ENCODE results near the gene TOP1.
A peak's percentile ranks its signal among the peaks of the same experiment; 100 is the strongest.

TOP1 gene

GRCh38 chr20:41094353-41095055 is 65.9 kb downstream of the TOP1 start:
- no peak overlapping the region for H3K4me3 ChIP-seq (ENCODE audit: severe bottlenecking)
- no peak for DNase-seq (ENCODE audit: low spot score)
- no peak for TF ChIP-seq CTCF (IDR thresholded peaks at IDR 0.05; ENCODE audit: poor library complexity, severe bottlenecking)
- H3K4me1 ChIP-seq (ENCODE audit: insufficient read depth, poor library complexity, severe bottlenecking) = no peaks in the 10 kb centered on the region
- H3K9me3 ChIP-seq (ENCODE audit: severe bottlenecking) = no peaks in the 10 kb centered on the region
- no peaks in the 10 kb centered on the region for H3K27me3 ChIP-seq (ENCODE audit: insufficient read depth, poor library complexity, severe bottlenecking)
- peaks cover 100% of the 10 kb centered on the region for H3K36me3 ChIP-seq (ENCODE audit: low read depth)
- H3K27ac ChIP-seq (ENCODE audit: poor library complexity, severe bottlenecking) = peak overlapping the region; percentile 8
- peak; percentile 47 for ATAC-seq (ENCODE audit: low read depth)

GRCh38 chr20:41095110-41095969 is 66.7 kb downstream of the TOP1 start:
- H3K9me3 ChIP-seq (ENCODE audit: severe bottlenecking) = no peaks in the 10 kb centered on the region
- H3K4me1 ChIP-seq (ENCODE audit: insufficient read depth, poor library complexity, severe bottlenecking) = no peaks in the 10 kb centered on the region
- H3K36me3 ChIP-seq (ENCODE audit: low read depth) = peaks cover 100% of the 10 kb centered on the region
- no peaks in the 10 kb centered on the region for H3K27me3 ChIP-seq (ENCODE audit: insufficient read depth, poor library complexity, severe bottlenecking)
- no peak overlapping the region for H3K4me3 ChIP-seq (ENCODE audit: severe bottlenecking)
- no peak for DNase-seq (ENCODE audit: low spot score)
- peak; percentile 100 for TF ChIP-seq CTCF (IDR thresholded peaks at IDR 0.05; ENCODE audit: poor library complexity, severe bottlenecking)
- peak overlapping the region; percentile 8 for H3K27ac ChIP-seq (ENCODE audit: poor library complexity, severe bottlenecking)
- ATAC-seq (ENCODE audit: low read depth) = peak; percentile 66

DNA sequence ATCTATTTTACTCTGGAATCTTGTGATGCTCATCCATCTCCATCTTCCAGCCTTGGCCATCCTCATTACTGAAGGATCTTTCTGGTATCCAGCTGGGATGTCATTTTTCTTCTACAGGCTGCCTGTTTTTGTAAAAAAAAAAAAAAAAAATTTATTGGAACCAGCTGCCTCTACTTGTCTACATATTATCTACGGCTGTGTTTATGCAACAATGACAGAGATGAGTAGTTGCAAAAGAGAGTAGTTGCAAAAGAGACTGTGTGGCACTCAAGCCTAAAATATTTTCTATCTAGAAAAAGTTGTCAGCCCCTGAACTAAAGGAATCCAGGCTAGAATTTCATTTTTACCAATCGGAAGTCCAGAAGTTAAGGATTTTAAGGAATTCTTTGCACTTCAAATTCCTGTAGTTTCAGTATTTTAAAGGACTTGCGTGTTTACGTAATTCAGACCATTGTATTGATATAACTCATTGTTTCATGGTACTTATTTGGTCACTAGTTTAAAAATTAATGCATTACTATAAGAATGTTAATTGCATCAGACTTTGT is 70.2 kb downstream of the TOP1 start:
- no peak overlapping the region for H3K4me3 ChIP-seq (ENCODE audit: severe bottlenecking)
- H3K36me3 ChIP-seq (ENCODE audit: low read depth) = peaks cover 100% of the 10 kb centered on the region
- DNase-seq (ENCODE audit: low spot score) (no peak), ATAC-seq (ENCODE audit: low read depth) (no peak)
- no peaks in the 10 kb centered on the region for H3K27me3 ChIP-seq (ENCODE audit: insufficient read depth, poor library complexity, severe bottlenecking)
- H3K27ac ChIP-seq (ENCODE audit: poor library complexity, severe bottlenecking) = no peak overlapping the region
- no peaks in the 10 kb centered on the region for H3K4me1 ChIP-seq (ENCODE audit: insufficient read depth, poor library complexity, severe bottlenecking)
- no peaks in the 10 kb centered on the region for H3K9me3 ChIP-seq (ENCODE audit: severe bottlenecking)
- no peak for TF ChIP-seq CTCF (IDR thresholded peaks at IDR 0.05; ENCODE audit: poor library complexity, severe bottlenecking)

GRCh38 chr20:41100001-41100480 is 71.4 kb downstream of the TOP1 start:
- Histone ChIP-seq H3K27me3 (ENCODE audit: insufficient read depth, poor library complexity, severe bottlenecking) (no peaks in the 10 kb centered on the region), H3K36me3 (ENCODE audit: low read depth) (peaks cover 100% of the 10 kb centered on the region), H3K9me3 (ENCODE audit: severe bottlenecking) (no peaks in the 10 kb centered on the region), H3K4me3 (ENCODE audit: severe bottlenecking) (no peak overlapping the region), H3K4me1 (ENCODE audit: insufficient read depth, poor library complexity, severe bottlenecking) (no peaks in the 10 kb centered on the region), H3K27ac (ENCODE audit: poor library complexity, severe bottlenecking) (no peak overlapping the region)
- TF ChIP-seq CTCF (IDR thresholded peaks at IDR 0.05; ENCODE audit: poor library complexity, severe bottlenecking) = no peak
- no peak for ATAC-seq (ENCODE audit: low read depth)
- no peak for DNase-seq (ENCODE audit: low spot score)
